RWPE2 (cell line): ENCODE measurements around the gene JPT2.

Experiments used
- ATAC-seq: fragments of 200-7000 bp; cut with Tn5 transposase; 3 replicates; pipeline ENCODE4 v1.9.1; 2021; ENCODE audit warnings: low read depth
- DNase-seq: peaks from one replicate; pipeline ENCODE4 v3.0.0-alpha.2; 2020; ENCODE audit warnings: low spot score
- H3K27ac ChIP-seq: fragments of 450-650 bp; 2 replicates; pipeline ENCODE4 v1.5.1; 2017; ENCODE audit warnings: mild to moderate bottlenecking; ENCODE audit not compliant: poor library complexity, severe bottlenecking
- H3K27me3 ChIP-seq: fragments of 250-450 bp; sonication (Bioruptor Pico); 2 replicates; pipeline ENCODE4 v1.5.1; 2021; ENCODE audit warnings: mild to moderate bottlenecking, moderate library complexity; ENCODE audit not compliant: insufficient read depth, poor library complexity, severe bottlenecking
- H3K36me3 ChIP-seq: fragments of 250-450 bp; sonication (Bioruptor Pico); 2 replicates; pipeline ENCODE4 v1.5.1; 2020; ENCODE audit warnings: low read depth, mild to moderate bottlenecking, moderate library complexity
- H3K4me1 ChIP-seq: fragments of 250-450 bp; sonication (Bioruptor Pico); 2 replicates; pipeline ENCODE4 v1.5.1; 2021; ENCODE audit warnings: mild to moderate bottlenecking, moderate library complexity; ENCODE audit not compliant: insufficient read depth, poor library complexity, severe bottlenecking
- H3K4me3 ChIP-seq: fragments of 250-450 bp; sonication (Bioruptor Pico); 2 replicates; pipeline ENCODE4 v1.5.1; 2021; ENCODE audit warnings: mild to moderate bottlenecking, moderate library complexity; ENCODE audit not compliant: severe bottlenecking
- H3K9me3 ChIP-seq: fragments of 250-450 bp; sonication (Bioruptor Pico); 2 replicates; pipeline ENCODE4 v1.5.1; 2021; ENCODE audit warnings: mild to moderate bottlenecking, moderate library complexity; ENCODE audit not compliant: severe bottlenecking
- TF ChIP-seq, protein P1 (sequence below): fragments of 450-650 bp; IDR thresholded peaks from one replicate; pipeline ENCODE4 v1.5.1; 2017; ENCODE audit warnings: mild to moderate bottlenecking, moderate library complexity; ENCODE audit not compliant: poor library complexity, severe bottlenecking

The JPT2 gene

DNA sequence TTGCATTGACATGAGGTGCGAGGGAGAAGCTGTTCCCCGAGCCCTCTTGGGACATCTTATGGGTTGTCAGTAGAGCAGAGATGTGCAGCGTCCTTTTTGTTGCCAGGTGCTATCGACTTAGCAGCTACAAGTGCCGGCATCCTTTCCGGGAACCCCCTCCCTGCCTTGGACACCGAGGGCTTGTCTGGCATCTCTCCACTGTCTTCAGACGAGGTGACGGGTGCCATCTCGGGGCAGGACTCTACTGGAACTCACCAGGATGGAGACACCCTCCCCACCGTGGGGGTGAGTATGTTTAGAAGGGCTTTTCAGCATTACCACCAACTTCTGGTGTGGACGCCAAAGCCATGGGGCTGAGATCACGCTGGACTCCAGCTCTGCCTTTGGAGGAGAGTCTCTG, 11.8 kb upstream of the JPT2 start:
- TF ChIP-seq, protein P1, sequence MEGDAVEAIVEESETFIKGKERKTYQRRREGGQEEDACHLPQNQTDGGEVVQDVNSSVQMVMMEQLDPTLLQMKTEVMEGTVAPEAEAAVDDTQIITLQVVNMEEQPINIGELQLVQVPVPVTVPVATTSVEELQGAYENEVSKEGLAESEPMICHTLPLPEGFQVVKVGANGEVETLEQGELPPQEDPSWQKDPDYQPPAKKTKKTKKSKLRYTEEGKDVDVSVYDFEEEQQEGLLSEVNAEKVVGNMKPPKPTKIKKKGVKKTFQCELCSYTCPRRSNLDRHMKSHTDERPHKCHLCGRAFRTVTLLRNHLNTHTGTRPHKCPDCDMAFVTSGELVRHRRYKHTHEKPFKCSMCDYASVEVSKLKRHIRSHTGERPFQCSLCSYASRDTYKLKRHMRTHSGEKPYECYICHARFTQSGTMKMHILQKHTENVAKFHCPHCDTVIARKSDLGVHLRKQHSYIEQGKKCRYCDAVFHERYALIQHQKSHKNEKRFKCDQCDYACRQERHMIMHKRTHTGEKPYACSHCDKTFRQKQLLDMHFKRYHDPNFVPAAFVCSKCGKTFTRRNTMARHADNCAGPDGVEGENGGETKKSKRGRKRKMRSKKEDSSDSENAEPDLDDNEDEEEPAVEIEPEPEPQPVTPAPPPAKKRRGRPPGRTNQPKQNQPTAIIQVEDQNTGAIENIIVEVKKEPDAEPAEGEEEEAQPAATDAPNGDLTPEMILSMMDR: no peak
- no peaks in the 10 kb centered on the region for H3K9me3 ChIP-seq
- H3K4me3 ChIP-seq: no peak overlapping the region
- peaks cover 83% of the 10 kb centered on the region for H3K36me3 ChIP-seq
- no peaks in the 10 kb centered on the region for H3K4me1 ChIP-seq
- DNase-seq (no peak), ATAC-seq (no peak)
- no peak overlapping the region for H3K27ac ChIP-seq
- H3K27me3 ChIP-seq: no peaks in the 10 kb centered on the region

DNA sequence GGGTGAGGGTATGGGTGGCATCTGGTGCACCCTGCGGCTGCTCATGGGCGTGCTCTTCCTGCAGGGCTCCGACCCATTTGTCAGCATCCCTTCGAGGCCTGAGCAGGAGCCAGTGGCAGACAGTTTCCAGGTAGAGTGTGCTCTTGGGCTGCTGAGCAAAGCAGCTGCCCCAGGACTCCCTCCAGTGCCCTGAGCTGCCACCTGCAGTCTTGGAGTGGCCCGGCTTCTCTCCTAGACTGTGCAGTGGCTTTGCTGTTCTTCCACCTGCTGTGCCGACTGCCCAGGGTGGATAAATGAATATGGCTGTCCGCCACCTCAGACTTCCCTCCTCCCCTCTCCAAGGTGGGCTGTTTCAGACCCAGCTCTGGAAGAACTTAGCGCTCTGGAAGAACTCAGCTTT, 10.8 kb upstream of the JPT2 start:
- Histone ChIP-seq H3K27me3 (no peaks in the 10 kb centered on the region), H3K4me1 (no peaks in the 10 kb centered on the region), H3K27ac (no peak overlapping the region), H3K4me3 (no peak overlapping the region), H3K9me3 (no peaks in the 10 kb centered on the region), H3K36me3 (peaks cover 85% of the 10 kb centered on the region)
- ATAC-seq (peak; percentile 45; the same call in 1 of the 3 replicates), DNase-seq (no peak)
- TF ChIP-seq, protein P1: no peak

DNA sequence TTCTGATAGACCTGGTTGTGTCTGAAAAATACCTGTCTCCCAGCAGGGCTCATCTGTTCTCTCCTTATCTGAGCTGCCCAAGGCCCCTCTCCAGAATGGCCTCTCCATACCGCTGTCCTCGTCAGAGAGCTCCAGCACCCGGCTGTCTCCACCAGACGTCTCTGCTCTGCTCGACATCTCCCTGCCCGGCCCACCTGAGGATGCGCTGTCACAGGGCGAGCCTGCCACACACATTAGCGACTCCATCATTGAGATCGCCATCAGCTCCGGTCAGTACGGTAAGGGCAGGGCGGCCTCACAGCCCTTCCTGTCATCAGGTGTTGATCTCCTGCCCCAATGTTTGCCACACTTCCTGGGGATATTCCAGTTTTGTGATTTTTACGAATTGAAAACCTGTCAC, 10.2 kb upstream of the JPT2 start:
- Histone ChIP-seq H3K4me3 (no peak overlapping the region), H3K27me3 (no peaks in the 10 kb centered on the region), H3K36me3 (peaks cover 85% of the 10 kb centered on the region), H3K4me1 (no peaks in the 10 kb centered on the region), H3K9me3 (no peaks in the 10 kb centered on the region), H3K27ac (no peak overlapping the region)
- DNase-seq: no peak
- TF ChIP-seq, protein P1: no peak
- no peak for ATAC-seq

DNA sequence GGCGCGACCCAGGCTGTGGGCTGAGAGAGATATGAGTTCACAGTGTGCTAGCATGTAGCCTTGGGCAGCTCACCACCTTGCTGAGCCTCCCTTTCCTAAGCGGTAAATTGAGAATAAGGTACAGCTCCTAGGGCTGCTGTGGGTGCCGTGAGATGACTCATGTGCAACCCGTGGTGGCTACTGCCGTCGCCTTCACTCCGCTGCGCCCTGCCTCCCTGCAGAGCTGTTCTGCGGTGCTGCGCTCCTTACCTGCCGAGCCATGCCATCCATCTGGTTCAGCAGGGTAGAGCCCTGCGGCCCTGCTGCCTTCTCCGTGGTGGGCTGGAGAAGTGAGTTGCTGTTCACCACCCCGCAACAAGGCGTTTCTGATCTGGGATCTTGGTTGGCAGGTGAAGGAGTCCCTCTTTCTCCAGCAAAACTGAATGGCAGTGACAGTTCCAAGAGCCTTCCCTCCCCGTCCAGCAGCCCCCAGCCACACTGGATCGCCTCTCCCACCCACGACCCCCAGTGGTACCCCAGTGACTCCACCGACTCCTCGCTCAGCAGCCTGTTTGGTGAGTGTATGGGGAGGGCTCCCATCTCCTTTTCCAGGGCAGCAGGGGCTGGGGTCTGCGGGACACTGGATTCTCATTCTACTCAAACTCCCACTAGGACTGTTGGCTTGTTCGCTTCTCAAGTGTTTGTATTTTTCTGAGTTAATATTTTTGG, 9.3 kb upstream of the JPT2 start:
- no peaks in the 10 kb centered on the region for H3K27me3 ChIP-seq
- no peaks in the 10 kb centered on the region for H3K4me1 ChIP-seq
- ATAC-seq (no peak), DNase-seq (no peak)
- no peak overlapping the region for H3K4me3 ChIP-seq
- no peaks in the 10 kb centered on the region for H3K9me3 ChIP-seq
- no peak overlapping the region for H3K27ac ChIP-seq
- TF ChIP-seq, protein P1: no peak
- H3K36me3 ChIP-seq: peaks cover 80% of the 10 kb centered on the region

DNA sequence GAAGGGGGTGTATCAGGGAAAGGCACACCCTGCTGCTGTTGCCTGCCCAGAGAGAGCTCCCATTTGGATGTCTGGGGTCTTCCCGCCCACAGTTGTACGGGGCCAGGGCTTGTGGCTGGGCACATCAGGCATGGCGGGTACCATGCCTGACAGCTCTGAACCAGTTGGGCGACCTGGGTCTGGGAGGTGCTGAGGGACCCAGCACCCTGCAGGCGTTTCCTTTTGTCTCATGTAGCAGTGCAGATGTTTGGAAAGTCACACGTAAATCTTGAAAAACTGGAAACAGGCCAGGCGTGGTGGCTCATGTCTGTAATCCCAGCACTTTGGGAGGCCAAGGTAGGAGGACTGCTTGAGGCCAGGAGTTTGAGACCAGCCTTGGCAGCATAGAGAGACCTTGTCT, 8.4 kb upstream of the JPT2 start:
- peaks cover 2% of the 10 kb centered on the region for H3K4me1 ChIP-seq
- TF ChIP-seq, protein P1: no peak
- no peak overlapping the region for H3K27ac ChIP-seq
- peaks cover 83% of the 10 kb centered on the region for H3K36me3 ChIP-seq
- no peak overlapping the region for H3K4me3 ChIP-seq
- no peaks in the 10 kb centered on the region for H3K9me3 ChIP-seq
- ATAC-seq: no peak
- H3K27me3 ChIP-seq: no peaks in the 10 kb centered on the region
- no peak for DNase-seq
